Measurements from ENCODE around the gene ATG13.
"Not testable (repeated sequence)": the region's sequence is repeated elsewhere in the genome, so short reads cannot be mapped to it uniquely, and the experiment has no call there.

Gene ATG13

DNA sequence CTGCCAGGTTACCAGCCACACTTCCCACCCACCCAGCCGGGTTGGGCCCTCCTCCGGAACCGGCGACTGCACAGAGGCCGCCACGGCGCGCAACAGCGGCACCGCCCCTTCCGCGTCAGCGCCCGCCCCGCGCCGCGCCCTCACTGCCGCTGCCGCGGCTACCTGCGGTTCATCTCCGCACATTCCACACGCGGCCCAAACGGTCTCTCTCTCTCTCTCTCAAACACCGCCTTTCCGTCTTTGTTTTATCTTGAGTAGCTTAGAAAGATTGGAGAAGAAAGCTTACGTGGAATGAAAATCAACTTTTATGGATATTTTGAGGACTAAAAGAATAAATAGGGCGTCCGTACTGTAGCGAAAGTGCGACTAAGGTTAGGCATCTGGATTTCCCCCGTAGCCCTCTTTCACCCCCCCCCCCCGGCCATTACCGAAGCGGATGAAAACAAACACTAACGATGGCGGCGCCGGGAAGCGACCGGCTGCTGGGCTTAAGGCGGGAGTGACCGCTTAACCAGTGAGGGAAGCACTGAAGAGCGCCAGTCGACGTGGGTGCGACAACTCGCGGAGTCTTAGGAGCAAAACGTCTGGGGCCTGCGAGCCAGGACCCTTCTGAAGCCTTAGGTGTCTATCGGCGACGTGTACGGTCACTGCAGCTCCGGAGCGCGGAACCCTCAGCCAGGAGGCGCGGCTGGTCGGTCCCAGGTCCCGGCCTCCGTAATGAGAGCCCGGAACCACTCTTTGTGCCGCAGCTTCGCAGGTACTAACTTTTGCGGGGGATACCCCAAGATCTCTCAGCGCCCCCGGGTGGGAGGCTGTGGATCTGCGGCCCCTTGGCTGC is at the start of gene ATG13, which contains the start of gene HARBI1:
TSS of gene ATG13 (plus strand) at position 420 of the 838 bp plus-strand sequence. CDS start 26,739 bp downstream, outside the sequence.
TSS of gene HARBI1 (minus strand) at position 94 of the 838 bp plus-strand sequence. CDS start 990 bp downstream, outside the sequence.
- in situ Hi-C loops (cut with MboI; ENCODE audit: low sequenced_read_pairs) = no loop called here

DNA sequence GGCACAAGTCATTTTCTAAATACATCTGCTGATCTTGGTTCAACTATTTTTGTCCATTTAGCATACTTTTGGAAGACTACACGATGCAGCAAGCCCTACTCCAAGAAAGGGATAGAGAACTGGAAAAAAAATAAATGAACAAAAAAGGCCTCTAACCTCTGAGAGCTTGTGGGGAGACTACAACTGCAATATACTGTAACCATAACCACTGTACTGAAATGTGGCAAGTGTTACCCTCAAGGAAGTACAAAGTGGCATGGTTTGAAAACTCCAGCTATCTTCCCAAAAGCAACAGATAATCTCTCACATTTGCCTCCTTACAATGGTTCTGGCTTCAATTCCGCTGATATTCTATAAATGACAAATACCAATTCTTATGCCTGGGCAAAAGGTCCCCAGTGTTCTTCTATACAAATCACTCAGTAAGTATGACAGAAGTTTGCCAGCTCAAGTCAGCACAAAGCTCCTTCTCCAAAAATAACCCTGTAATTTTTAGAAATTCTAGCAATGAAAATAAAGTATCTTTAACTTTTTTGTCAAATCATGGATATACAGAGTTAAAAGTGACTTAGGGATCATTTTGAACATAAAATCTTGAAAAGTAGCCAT is 46.5 kb upstream of the ATG13 start:
- in situ Hi-C loops (cut with MboI; ENCODE audit: low sequenced_read_pairs) = no loop called here

DNA sequence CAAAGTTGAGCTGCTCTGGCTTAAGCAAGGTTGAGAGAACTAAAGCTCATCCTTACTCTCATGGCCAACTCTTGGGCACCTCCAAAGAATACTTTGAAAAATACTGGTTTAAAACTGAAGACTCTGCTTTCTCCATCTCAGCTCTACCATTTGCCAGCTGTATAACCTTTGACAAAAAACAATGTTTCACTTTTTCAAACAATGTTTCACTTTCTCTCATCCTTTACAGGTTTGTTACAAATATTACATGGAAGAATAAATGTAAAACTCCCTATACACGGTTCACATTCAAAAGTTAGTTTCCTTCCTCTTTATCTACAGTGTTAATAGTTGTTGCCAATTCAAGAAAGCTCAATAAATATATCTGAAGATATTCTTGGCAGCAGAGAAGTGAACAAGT is 42.7 kb upstream of the ATG13 start:
- in situ Hi-C loops (cut with MboI; ENCODE audit: low sequenced_read_pairs) = no loop called here

DNA sequence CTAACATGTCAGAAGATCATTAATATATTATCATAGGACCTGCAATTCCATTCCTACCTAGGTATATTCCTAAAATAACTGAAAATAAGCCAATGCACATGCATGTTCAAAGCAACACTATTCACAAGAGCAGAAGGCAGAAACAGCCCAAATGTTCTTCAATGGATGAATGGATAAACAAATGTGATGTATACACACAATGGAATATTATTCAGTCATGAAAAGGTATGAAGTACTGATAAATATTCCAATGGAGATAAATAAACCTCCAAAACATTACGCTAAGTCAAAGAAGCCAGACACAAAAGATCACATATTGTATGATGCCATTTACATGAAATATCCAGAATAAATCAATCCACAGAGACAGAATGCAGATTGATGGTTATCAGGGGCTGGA is 40.3 kb upstream of the ATG13 start:
- in situ Hi-C loops (cut with MboI; ENCODE audit: low sequenced_read_pairs) = no loop called here

DNA sequence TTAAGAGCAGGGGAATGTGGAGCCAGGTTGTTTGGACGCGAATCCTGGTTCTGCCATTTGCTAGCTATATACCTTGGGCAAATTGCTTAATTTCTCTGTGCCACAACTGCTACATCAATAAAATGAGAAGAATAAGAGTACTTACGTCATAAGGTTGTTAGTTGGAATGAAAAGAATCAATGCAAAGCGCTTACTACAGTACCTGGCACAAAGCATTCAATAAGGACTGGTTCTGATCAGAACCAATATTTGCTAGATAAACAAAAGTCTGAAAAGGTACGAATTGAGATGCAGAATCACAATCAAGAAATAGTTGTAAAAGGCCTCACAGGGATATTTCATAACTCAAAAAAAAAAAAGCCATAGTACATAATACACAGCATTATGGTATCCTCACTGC is 34.8 kb upstream of the ATG13 start:
- in situ Hi-C loops (cut with MboI; ENCODE audit: low sequenced_read_pairs) = no loop called here

DNA sequence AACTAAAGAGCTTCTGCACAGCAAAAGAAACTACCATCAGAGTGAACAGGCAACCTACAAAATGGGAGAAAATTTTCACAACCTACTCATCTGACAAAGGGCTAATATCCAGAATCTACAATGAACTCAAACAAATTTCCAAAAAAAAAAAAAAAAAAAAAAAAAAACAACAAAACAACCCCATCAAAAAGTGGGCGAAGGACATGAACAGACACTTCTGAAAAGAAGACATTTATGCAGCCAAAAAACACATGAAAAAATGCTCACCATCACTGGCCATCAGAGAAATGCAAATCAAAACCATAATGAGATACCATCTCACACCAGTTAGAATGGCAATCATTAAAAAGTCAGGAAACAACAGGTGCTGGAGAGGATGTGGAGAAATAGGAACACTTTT is 33.8 kb upstream of the ATG13 start:
- in situ Hi-C loops (cut with MboI; ENCODE audit: low sequenced_read_pairs) = not testable (repeated sequence)

DNA sequence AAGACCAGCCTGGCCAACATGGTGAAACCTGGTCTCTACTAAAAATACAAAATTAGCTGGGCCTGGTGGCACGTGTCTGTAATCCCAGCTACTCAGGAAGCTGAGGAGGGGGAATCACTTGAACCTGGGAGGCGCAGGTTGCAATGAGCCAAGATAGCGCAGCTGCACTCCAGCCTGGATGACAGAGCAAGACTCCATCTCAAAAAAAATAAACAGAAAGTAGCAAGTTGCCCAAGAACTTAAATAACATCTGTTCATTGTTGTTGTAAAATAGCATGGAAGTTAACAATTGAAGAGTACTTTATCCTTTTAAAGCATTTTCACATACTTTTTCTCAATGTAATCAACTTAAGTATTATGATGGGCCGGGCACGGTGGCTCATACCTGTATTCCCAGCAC is 29.2 kb upstream of the ATG13 start:
- in situ Hi-C loops (cut with MboI; ENCODE audit: low sequenced_read_pairs) = no loop called here

DNA sequence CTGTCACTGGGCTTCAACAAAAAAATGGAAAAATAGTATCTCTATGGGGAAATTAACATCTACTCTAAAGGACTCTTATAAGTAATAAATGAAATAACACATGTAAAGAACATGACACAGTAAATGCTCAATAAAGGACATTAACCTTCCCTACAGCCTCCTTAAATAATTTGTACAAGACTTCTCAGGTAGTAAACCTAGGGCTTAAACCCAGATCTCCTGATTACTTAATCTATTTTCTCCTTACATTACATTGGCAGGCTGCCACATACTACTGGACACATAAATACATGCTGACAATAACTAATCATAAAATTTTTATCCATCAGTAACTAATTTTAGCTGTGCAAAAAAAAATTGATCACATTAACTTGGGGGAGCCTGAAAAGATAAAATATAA is 28.4 kb upstream of the ATG13 start:
- in situ Hi-C loops (cut with MboI; ENCODE audit: low sequenced_read_pairs) = no loop called here

DNA sequence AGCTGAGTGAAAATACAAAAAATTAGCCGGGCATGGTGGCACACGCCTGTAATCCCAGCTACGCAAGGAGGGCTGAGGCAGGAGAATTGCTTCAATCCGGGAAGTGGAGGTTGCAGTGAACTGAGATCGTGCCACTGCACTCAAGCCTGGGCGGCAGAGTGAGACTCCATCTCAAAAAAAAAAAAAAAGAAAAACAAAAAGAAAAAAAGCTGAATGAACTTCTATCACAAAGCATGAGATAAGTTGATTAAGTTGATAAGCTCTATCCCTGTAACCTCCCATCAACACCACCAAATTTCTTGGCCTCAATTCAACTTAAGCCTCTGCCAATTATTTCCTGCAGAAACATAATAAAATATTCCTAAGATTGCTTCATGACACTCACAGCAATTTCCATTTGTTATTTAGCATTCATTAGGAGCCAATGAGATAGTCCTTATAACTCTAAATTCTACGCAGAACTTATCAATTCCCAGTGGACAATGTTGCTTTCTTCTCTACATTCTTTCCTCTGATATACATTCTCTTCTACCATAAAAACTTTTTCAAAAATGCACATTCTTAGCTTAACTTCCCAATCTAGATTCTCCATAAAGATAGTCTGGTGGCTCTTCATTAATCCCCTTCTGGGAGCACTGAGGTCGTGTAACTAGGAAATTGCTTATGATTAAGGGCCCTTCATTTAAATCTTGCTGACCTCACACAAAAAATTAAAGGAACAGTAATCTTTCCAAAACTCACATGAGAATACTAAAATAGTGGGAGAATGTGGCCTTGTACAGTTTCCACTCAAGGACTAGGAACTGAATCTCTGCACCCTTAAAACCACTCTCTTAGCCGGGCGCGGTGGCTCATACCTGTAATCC is 26.4 kb upstream of the ATG13 start:
- in situ Hi-C loops (cut with MboI; ENCODE audit: low sequenced_read_pairs) = no loop called here

DNA sequence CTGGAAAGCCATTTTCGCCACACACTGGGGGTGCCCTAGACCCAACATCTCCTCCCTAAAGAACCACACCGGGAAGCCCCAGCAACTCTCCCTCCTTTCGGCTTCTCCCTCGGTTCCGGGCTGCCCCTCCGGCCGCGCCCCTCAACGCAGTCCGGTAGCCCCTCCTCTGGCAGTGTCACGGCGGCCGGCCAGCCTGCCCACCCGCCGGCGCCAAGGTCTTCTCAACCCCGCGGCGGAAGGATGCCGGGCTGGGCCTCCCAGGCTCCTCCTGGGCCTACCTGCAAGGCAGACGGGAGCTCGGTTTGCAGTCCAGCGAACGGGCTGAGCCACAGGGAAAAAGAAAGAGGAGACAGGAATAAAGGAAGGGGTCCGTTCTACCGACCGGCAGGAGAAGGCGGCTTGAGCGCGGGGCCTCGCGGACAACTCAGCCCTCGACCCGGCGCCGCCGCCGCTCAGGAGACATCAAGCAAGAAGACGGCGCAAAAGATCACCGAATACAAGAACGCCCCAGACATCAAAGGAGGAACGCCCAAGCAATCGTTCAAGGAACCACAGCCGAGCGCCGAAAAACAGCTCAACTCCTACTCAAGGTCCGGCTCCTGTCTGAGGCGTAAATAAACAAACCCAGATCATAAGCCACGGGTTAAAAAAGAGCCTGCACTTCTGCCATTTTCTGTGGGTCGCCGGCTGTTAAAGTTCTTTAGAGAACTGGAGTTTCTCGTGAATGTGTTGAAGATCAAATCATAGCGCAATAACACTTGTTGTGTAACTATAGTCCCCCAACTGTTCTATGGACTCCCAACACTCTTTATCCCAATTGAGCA is 23.6 kb upstream of the ATG13 start, which contains the start of gene AMBRA1:
TSS of gene AMBRA1 (minus strand) at position 474 of the 824 bp plus-strand sequence. CDS start 45,643 bp downstream, outside the sequence.
- in situ Hi-C loops (cut with MboI; ENCODE audit: low sequenced_read_pairs) = no loop called here

DNA sequence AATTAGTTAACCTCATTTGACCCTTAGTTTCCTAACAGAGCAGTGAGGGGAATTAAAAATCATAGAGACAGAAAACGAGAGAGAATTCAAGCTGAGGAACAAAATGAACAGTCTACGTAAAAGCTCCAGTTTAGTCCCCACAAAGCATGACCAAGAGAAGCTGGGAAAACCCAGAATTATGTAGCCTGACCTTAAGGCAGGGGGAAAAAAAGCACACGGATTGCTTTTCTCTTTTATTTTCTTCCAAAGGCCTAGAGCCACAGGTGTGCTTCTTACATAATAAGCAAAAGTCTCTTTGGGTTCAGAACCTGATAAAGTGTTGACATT is 23.0 kb upstream of the ATG13 start:
- in situ Hi-C loops (cut with MboI; ENCODE audit: low sequenced_read_pairs) = no loop called here

DNA sequence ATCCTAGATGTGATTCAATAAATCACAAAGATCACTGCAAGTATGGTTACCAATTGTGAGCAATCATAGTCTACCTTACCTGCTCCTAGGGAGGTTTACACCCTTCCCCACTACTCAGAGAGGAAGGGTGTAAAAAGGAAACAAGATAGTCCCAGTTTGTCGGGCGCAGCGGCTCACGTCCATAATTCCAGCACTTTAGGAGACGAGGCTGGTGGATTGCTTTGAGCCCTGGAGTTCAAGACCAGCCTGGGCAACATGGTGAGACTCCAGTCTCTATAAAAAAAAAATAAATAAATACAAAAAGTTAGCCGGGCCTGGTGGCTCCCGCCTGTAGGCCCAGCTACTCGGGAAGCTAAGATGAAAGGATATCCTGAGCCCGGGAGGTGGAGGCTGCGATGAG is 22.6 kb upstream of the ATG13 start:
- in situ Hi-C loops (cut with MboI; ENCODE audit: low sequenced_read_pairs) = no loop called here

DNA sequence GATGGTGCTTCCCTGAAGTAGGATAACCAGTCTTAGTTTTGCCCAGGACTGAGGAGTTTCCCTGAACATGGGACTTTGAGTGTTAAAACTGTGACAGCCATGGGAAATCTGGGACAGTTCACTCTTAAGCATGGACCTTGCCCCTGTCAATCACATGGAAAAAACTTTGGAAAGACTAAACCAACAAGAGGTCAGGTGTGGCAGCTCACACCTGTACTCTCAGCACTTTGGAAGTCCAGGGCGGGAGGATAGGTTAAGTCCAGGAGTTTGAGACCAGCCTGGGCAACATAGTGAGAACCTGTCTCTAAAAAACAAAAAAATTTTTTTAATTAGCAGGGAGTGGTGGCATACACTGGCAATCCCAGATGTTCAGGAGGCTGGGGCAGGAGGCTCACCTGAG is 20.2 kb upstream of the ATG13 start:
- in situ Hi-C loops (cut with MboI; ENCODE audit: low sequenced_read_pairs) = no loop called here

DNA sequence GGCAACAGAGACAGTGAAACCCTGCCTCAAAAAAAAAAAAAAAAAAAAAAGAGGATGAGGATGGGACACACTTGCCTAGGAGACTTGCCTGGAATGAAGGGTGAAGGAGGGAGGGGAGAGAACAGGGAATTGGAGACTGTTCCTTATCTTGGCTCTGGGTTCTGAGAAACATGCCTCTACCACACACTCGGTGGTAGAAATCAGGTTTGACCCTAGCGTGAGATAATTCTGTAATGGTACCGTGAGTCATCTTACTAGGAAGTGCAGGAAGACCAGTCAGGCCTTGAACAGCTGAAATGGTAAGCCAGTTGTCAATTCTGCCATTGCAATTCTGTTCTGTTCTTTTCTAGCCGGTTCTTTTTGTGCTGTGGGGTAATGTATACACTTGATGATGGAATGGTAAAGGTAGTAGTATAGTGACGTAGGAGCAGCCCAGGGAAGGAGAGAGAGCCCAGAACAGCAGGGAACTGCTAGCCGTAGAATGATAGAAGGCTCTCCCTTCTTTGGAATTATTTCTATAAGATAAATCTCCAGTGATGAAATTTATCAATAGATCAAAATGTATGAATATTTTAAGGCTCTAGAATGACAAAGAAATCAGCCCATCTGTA is 19.6 kb upstream of the ATG13 start:
- in situ Hi-C loops (cut with MboI; ENCODE audit: low sequenced_read_pairs) = no loop called here

DNA sequence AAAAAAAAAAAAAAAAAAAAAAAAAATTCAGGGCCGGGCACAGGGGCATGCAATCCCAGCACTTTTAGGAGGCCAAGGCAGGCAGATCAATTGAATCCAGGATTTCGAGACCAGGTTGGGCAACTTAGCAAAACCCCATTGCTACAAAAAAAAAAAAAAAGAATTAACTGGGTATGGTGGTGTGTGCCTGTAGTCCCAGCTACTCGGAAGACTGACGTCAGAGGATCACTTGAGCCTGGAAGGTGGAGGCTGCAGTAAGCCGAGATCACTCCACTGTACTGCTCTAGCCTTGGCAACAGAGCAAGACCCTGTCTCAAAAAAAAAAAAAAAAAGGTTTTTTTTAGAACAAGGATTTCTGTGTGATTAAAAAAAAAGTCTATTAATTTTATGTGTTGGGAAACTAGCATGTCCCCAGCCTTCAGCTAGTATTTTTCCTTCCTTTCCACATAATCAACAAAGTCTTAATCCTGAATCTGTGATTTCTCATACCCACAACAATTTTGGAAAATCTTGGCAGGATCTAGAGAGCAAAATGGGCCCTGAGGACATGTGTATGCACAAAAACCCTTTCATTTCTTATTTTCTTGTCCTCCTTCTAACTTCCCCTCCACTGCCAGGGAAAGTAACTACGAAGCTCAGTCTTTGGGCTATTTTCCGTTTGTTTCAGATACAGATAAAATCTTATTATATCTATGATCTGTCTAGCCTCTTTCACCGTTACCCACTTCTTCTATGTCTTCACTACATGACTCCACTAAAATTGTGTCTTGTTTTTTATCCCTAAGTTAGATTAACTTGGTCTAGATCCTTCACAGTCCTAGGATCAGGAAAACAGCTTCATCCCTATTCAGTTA is 17.8 kb upstream of the ATG13 start:
- in situ Hi-C loops (cut with MboI; ENCODE audit: low sequenced_read_pairs) = no loop called here

DNA sequence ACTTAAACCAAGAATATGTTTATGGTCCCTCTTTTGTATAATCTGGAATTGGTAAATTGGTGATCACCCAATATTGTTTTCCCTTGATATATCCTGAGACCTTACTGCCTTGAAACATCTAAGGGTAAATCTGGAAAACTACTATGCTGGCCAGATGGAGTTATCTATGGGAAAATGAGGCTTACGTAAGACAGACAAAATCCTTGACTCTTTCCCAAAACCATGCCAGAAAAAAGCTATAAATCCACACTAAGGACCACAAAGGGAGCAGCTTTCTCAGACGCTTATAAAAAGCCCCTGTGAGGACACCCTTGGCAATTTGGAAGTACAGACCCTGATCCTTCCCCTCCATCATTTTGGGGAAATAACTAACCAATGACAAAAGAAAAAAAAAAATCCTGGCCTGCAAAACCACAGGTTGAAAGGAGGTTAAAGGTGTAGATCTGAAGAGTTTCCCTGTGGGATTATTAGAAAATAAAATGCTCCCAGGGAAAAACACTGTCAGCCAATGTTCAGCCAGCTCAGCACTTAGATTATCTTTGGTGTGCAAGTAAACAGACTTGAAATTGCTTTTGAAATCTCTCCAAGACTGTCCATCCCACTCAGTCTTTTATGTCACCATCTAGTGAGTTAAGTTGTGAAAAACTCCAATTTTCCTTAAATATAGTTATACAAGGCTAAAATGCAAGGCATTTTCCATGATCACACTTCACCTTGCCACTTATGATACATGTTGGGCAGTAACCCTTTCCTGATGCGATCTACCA is 17.0 kb upstream of the ATG13 start:
- in situ Hi-C loops (cut with MboI; ENCODE audit: low sequenced_read_pairs) = no loop called here

DNA sequence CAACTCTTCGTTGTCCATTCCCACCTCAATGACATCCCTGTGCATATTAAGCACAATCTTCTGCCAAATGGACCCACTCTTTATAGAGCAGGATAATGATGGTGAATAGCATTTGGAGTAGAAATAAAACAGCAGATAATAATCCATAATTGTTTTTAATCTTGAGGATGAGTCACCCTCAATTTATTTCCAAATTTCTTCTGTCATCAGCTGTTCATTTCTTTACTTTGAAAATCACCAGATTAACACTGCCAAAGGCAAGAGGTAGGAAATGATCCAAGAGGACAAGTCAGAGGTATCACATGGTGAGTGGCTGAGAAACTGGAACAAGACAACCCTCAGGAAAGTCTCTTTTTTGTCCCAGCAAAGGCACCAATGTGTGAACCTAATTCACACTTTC is 16.2 kb upstream of the ATG13 start:
- in situ Hi-C loops (cut with MboI; ENCODE audit: low sequenced_read_pairs) = no loop called here

DNA sequence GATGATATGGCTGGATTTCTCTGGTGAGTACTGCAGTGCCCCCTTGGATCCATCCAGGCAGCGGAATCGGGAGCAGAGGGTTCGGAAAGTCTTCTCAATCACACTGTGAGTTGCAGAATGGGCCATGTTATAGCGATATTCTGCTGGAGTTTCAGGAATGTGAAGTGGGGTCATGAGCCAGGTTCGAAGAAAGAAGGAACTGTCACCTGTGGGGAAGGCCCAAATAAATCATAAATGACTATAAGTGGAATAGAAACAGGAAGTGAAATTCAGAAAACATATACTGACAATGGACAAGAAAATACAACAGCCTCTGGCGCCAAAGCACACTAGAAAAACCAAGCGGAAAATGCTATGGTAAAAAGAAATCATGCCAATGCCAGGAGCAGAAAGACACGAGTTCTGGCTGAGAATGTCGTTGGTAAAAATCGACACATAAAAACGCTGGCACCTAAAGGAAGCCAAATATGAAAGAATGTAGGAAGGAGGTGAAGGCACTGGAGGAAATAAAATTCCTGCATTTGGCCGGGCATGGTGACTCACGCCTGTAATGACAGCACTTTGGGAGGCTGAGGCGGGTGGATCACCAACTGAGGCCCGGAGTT is 13.5 kb upstream of the ATG13 start:
- in situ Hi-C loops (cut with MboI; ENCODE audit: low sequenced_read_pairs) = no loop called here

Data from HL-60/S4 treated with retinoic acid at 250 ng/mL for 4 days and 3 days (cell line).